Ovary (tissue), 9 donors: ENCODE results near the gene TSHZ2. TPM values are rescaled to one million over a fixed set of nuclear protein-coding genes. Genes with fewer than 3 reads are reported as not detected.

Source experiments
- DNase-seq, 5 donors: peaks; one replicate each; pipeline ENCODE4 v3.0.0-alpha.2; 2019 to 2020
- H3K27ac ChIP-seq, 2 donors: fragments of 200-600 bp; one replicate each; pipeline versions ENCODE4 v1.5.1 to v1.8.0; 2019 to 2022
- H3K27me3 ChIP-seq: fragments of 200-600 bp; one replicate; pipeline ENCODE4 v1.8.0; 2022
- H3K36me3 ChIP-seq: fragments of 200-600 bp; sonication (generic); one replicate; pipeline ENCODE4 v1.5.1; 2019
- H3K4me1 ChIP-seq: one replicate; pipeline ENCODE4 v1.8.1; 2013; ENCODE audit warnings: mild to moderate bottlenecking, moderate library complexity; ENCODE audit not compliant: insufficient read depth
- H3K4me3 ChIP-seq: fragments of 200-600 bp; sonication (generic); one replicate; pipeline ENCODE4 v1.5.1; 2017
- H3K9me3 ChIP-seq, 2 donors: fragments of 200-600 bp in 1 of 2; sonication (generic) in 1 of 2; one replicate each; pipeline versions ENCODE4 v1.5.1 to v1.8.1; 2013 to 2019; ENCODE audit warnings: mild to moderate bottlenecking in 1 of 2, moderate library complexity in 1 of 2
- CTCF ChIP-seq, 3 donors: fragments of 450-650 bp in 2 of 3; fragments of 200-600 bp in 1 of 3; IDR thresholded peaks; one replicate each; pipeline versions ENCODE4 v1.5.1 to v1.8.0; 2016 to 2022; ENCODE audit warnings: antibody characterized with exemption in 3 of 3, mild to moderate bottlenecking in 1 of 3
- EP300 ChIP-seq: sonication (generic); formaldehyde crosslinking; IDR thresholded peaks from one replicate; pipeline ENCODE4 v1.6.1; 2017; ENCODE audit warnings: antibody characterized with exemption
- POLR2A ChIP-seq: fragments of 450-650 bp; IDR thresholded peaks from one replicate; pipeline ENCODE4 v1.6.1; 2017; ENCODE audit warnings: antibody characterized with exemption, mild to moderate bottlenecking, moderate library complexity
- WGBS, 3 donors: extraction: QIAGEN DNeasy Blood & Tissue Kit in 1 of 3; methylation state at CpG; one replicate each; pipeline versions ENCODE4 v1.1.5 to v1.1.7; 2013 to 2017; 5-methylcytosine and 5-hydroxymethylcytosine counted together
- intact Hi-C, 4 donors: fragments of 100-400 bp; cut with DNase I; formaldehyde crosslinking; loops; one replicate each; pipeline versions ENCODE4 v1.11.0 to v1.15.1; 2022 to 2023
- polyA plus RNA-seq, 2 donors: library from polyadenylated mRNA; stranded (reverse); fragments of 200-250 nt in 1 of 2; fragments of 350-450 nt in 1 of 2; fragmentation: Illumina TruSeq in 1 of 2; extraction: RNeasy Lipid Tissue Mini Kit (QIAGEN cat#74804) in 1 of 2; gene quantifications; one replicate each; pipeline ENCODE4 v1.2.3, GENCODE V29; 2013 to 2014
- total RNA-seq, 7 donors: library from RNA; depleted of rRNA in 2 of 7; stranded (reverse); fragments of >200 nt in 2 of 7; fragmentation: NEBNext Ultra II Directional in 3 of 7; extraction: Animal tissue kit (Norgen Biotek cat#: 25700) in 3 of 7; gene quantifications; one replicate each; pipeline versions ENCODE4 v1.1.0 to v1.2.4, GENCODE V29; 2016 to 2023
- donor health status: DM: no; HTN: no; CAD: no; lungs with moderate emphysema.
- donor health status: DM: no; HTN: no; CAD: no.
- donor health status: Bipolar disorder and iron deficiency.
- donor health status: DM: yes; HTN: yes; CAD: no.
- donor health status: DM: no; HTN: no; CAD: no.
- donor health status: DM: yes; HTN: yes; CAD: no.

TSHZ2 gene
- total and polyA plus RNA-seq, 9 donors = 18.2 to 113 (median 40.2) TPM

DNA sequence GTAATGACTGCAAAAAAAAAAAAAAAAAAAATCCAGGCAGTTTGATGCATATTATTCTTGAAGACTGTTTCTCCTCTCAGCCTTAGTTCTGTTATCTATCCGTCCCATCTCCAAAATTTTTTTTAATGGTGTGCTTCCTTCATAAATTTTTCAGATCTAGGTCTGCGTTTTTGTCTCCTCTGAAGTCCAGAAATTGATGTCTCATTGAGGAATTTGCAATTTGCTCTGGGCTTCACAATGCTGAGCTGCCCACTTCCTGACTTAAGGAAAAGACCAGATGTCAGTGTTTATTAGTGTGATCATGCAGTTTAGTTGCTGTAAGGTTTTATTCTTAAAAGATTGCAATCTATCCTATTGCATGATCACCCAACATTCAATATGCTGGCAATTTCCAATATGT is 323.9 kb downstream of the TSHZ2 start:
- Histone ChIP-seq H3K4me3 (no peak overlapping the region), H3K9me3 (no peaks in the 10 kb centered on the region), H3K36me3 (no peaks in the 10 kb centered on the region), H3K4me1 (peaks cover 13% of the 10 kb centered on the region), H3K27ac (no peak overlapping the region), H3K27me3 (no peaks in the 10 kb centered on the region)
- 47 to 60% (median 50%) methylated on average over 2 of the region's 2 CpGs for WGBS, 3 donors
- no peak for DNase-seq
- intact Hi-C loops = no loop called here
- no peak for TF ChIP-seq POLR2A
- TF ChIP-seq CTCF (IDR thresholded peaks at IDR 0.05) = no peak
- no peak for TF ChIP-seq EP300

- Histone ChIP-seq H3K36me3 (no peaks in the 10 kb centered on the region), H3K9me3 (no peaks in the 10 kb centered on the region), H3K4me3 (no peak overlapping the region), H3K4me1 (peaks cover 13% of the 10 kb centered on the region), H3K27ac (no peak overlapping the region), H3K27me3 (no peaks in the 10 kb centered on the region)
- intact Hi-C loops = no loop called here
- 54 to 59% (median 58%) methylated on average over 2 of the region's 2 CpGs for WGBS, 3 donors
- no peak for DNase-seq
- TF ChIP-seq POLR2A (no peak), EP300 (no peak), CTCF (IDR thresholded peaks at IDR 0.05) (no peak)
These were observed 324.4 kb downstream of the TSHZ2 start for GRCh38 chr20:53296451-53297153.

- intact Hi-C loops = no loop called here
- Histone ChIP-seq H3K9me3 (no peaks in the 10 kb centered on the region), H3K4me1 (peaks cover 13% of the 10 kb centered on the region), H3K27me3 (no peaks in the 10 kb centered on the region), H3K4me3 (no peak overlapping the region), H3K27ac (no peak overlapping the region), H3K36me3 (no peaks in the 10 kb centered on the region)
- 94 to 96% (median 94%) methylated on average over 7 of the region's 7 CpGs for WGBS, 3 donors
- TF ChIP-seq POLR2A = no peak
- no peak for TF ChIP-seq CTCF (IDR thresholded peaks at IDR 0.05)
- no peak for TF ChIP-seq EP300
- DNase-seq = no peak
These were observed 325.0 kb downstream of the TSHZ2 start for GRCh38 chr20:53297154-53297529.

DNA sequence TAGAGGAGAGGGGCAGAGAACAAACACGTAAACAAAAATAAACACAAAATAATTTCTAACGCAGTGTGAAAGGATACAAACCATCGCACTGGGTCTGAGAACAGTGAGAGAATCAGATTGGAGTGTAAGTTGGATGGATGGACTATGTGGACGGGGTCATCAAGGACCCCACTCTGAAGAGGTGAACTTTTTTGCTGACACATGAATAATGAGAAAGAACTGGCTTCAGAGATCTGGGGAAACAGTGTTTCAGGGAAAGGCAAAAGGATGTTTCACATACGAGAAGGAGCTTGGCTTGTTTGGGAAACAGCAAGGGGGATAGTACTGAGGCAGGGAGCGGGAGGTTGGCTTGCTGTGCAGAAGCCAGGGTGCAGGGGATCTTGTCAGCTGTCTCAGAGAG is 326.1 kb downstream of the TSHZ2 start:
- intact Hi-C loops = no loop called here
- H3K36me3 ChIP-seq = no peaks in the 10 kb centered on the region
- H3K27me3 ChIP-seq = no peaks in the 10 kb centered on the region
- peaks cover 17% of the 10 kb centered on the region for H3K4me1 ChIP-seq
- no peak overlapping the region for H3K27ac ChIP-seq
- TF ChIP-seq CTCF (IDR thresholded peaks at IDR 0.05) (no peak), POLR2A (no peak), EP300 (no peak)
- no peak overlapping the region for H3K4me3 ChIP-seq
- no peaks in the 10 kb centered on the region for H3K9me3 ChIP-seq
- no peak for DNase-seq
- 90 to 94% (median 91%) methylated on average over 6 of the region's 6 CpGs for WGBS, 3 donors
